Fibroblast of gingiva (primary cell): ENCODE data around the gene MOK.

Experiments
- DNase-seq: peaks from one replicate; pipeline ENCODE4 v3.0.0-alpha.2; 2011; ENCODE audit warnings: low read depth

MOK gene

DNA sequence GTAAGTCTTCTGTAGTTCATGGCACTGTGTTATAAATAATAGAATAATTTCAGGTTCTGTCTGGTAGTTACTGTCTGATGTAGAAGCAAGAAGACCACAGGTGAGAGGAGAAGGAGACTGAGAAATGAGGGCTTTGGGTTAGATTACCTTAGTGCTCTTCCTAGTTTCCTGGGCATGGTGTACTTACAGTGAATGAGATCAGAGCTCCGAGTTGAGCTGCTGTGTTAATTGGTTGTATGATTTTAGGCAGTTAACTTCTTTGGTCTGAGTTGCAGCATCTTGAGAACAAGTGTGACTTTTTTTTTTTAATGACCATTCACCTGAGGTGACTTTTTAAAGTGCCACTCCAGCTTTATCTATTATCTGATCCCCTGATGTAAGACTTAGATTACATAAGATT lies 123.8 kb downstream of the MOK start:
- no peak for DNase-seq

- no peak for DNase-seq
Measured at GRCh38 chr14:102180248-102180998, 124.5 kb downstream of the MOK start.
